ENCODE measurements around the gene EFCAB9.

DNA sequence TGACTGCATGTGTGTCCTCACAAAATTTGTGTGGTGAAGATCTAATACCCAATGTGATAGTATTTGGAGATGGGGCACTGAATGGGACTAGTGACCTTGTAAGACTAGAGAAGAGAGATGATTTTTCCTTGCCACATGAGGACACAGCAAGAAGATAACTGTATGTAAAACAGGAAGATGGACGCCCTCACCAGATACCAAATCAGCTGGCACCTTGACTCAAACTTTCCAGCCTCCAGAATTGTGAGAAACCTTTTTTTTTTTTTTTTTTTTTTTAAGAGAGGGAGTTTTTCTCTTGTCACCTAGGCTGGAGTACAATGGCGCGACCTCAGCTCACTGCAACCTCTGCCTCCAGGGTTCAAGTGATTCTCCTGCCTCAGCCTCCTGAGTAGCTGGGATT is 49.3 kb downstream of the EFCAB9 start:
- TF ChIP-seq, protein P1, sequence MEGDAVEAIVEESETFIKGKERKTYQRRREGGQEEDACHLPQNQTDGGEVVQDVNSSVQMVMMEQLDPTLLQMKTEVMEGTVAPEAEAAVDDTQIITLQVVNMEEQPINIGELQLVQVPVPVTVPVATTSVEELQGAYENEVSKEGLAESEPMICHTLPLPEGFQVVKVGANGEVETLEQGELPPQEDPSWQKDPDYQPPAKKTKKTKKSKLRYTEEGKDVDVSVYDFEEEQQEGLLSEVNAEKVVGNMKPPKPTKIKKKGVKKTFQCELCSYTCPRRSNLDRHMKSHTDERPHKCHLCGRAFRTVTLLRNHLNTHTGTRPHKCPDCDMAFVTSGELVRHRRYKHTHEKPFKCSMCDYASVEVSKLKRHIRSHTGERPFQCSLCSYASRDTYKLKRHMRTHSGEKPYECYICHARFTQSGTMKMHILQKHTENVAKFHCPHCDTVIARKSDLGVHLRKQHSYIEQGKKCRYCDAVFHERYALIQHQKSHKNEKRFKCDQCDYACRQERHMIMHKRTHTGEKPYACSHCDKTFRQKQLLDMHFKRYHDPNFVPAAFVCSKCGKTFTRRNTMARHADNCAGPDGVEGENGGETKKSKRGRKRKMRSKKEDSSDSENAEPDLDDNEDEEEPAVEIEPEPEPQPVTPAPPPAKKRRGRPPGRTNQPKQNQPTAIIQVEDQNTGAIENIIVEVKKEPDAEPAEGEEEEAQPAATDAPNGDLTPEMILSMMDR (IDR thresholded peaks at IDR 0.05) = no peak
- TF ChIP-seq POLR2A (IDR thresholded peaks at IDR 0.05) = no peak

All from adrenal gland (tissue), 5 donors.